Pancreas (tissue), 10 donors: ENCODE data around the gene FBXO10. TPM values are rescaled to one million over a fixed set of nuclear protein-coding genes. Genes with fewer than 3 reads are reported as not detected.

Experiments
- ATAC-seq, 4 donors: fragments of 200-7000 bp; cut with Tn5 transposase; one replicate each; pipeline versions ENCODE4 v1.8.0 to v1.9.1; 2020; ENCODE audit warnings: mild to moderate bottlenecking in 4 of 4, moderate library complexity in 4 of 4
- DNase-seq, 6 donors: peaks; one replicate each; pipeline ENCODE4 v3.0.0-alpha.2; 2020
- FAIRE-seq: peaks from 2 replicates; lab custom pipeline; 2012; peaks lifted over from hg19 to GRCh38; lab: Jason Lieb, UNC
- H3K27ac ChIP-seq, 4 donors: fragments of 200-600 bp; sonication (generic); 1 replicate in 3 of 4; 2 replicates in 1 of 4; pipeline versions ENCODE4 v1.5.0 to v1.8.0; 2020
- H3K27me3 ChIP-seq, 4 donors: fragments of 200-600 bp; one replicate each; pipeline ENCODE4 v1.8.0; 2021
- H3K36me3 ChIP-seq, 3 donors: fragments of 200-600 bp; sonication (generic) in 1 of 3; one replicate each; pipeline versions ENCODE4 v1.5.0 to v1.8.0; 2020 to 2021
- H3K4me1 ChIP-seq, 3 donors: fragments of 200-600 bp; one replicate each; pipeline ENCODE4 v1.8.0; 2021
- H3K4me3 ChIP-seq, 4 donors: fragments of 200-600 bp; sonication (generic) in 2 of 4; one replicate each; pipeline versions ENCODE4 v1.5.0 to v1.8.0; 2020 to 2021
- H3K9me3 ChIP-seq, 4 donors: fragments of 200-600 bp; one replicate each; pipeline ENCODE4 v1.8.0; 2021
- WGBS, 2 donors: extraction: QIAGEN DNeasy Blood & Tissue Kit; methylation state at CpG; one replicate each; pipeline ENCODE4 v1.1.7; 2013; 5-methylcytosine and 5-hydroxymethylcytosine counted together
- intact Hi-C, 3 donors: fragments of 100-400 bp; cut with DNase I; formaldehyde crosslinking; loops; one replicate each; pipeline versions ENCODE4 v1.11.1 to v1.14.2; 2022
- polyA plus RNA-seq, 2 donors: library from polyadenylated mRNA; stranded (reverse); fragments of 200-250 nt; gene quantifications; one replicate each; pipeline ENCODE4 v1.2.3, GENCODE V29; 2013
- total RNA-seq, 6 donors: library from RNA; stranded (reverse); fragmentation: NEBNext Ultra II Directional in 4 of 6; extraction: Animal tissue kit (Norgen Biotek cat#: 25700) in 4 of 6; gene quantifications; one replicate each; pipeline versions ENCODE4 v1.2.1 to v1.2.4, GENCODE V29; 2021 to 2023
- TF ChIP-seq, protein P1 (sequence below), 4 donors: fragments of 200-600 bp; sonication (generic) in 3 of 4; IDR thresholded peaks; one replicate each; pipeline versions ENCODE4 v1.5.0 to v1.8.0; 2021; ENCODE audit warnings: antibody characterized with exemption in 4 of 4
- donor health status: healthy with polysubstance abuse.
- donor health status: DM: no; HTN: no; CAD: no; lungs with moderate emphysema.
- donor health status: DM: no; HTN: no; CAD: no.
- donor health status: control.
- donor health status: control.
- donor health status: Bipolar disorder and iron deficiency.
- donor health status: DM: yes; HTN: yes; CAD: no.
- donor health status: DM: no; HTN: no; CAD: no.
- donor health status: DM: no; HTN: no; CAD: no.
- donor health status: DM: yes; HTN: yes; CAD: no.

The FBXO10 gene
- total and polyA plus RNA-seq, 8 donors, result 3.9 to 7.9 (median 6.1) TPM

DNA sequence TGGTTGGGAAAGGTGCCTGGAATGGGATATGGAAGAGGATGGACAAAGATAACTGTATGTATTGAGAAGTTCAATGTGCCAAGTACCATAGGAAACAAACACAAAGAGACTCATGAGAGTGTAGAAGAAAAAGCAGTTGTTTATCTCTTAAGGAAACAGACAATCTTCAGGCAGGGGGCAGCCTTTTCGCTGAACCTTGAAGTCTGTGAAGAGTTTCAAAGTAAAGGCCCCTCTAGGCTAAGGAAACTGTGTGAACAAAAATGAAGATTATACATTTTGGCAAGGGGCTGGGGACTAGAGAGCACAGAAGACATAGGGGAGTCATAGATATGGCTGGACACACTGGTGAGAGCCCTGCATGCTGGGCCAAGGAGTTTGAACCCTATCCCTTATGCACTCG is 47.1 kb upstream of the FBXO10 start:
- WGBS, 2 donors, result 76 to 82% methylated on average over 2 of the region's 2 CpGs
- ATAC-seq, result no peak
- H3K36me3 ChIP-seq, result no peaks in the 10 kb centered on the region
- no peaks in the 10 kb centered on the region for H3K27me3 ChIP-seq
- no peak for DNase-seq
- H3K9me3 ChIP-seq, result no peaks in the 10 kb centered on the region
- H3K4me1 ChIP-seq, result no peaks in the 10 kb centered on the region
- H3K27ac ChIP-seq, result no peak overlapping the region
- no peak overlapping the region for H3K4me3 ChIP-seq
- TF ChIP-seq, protein P1, sequence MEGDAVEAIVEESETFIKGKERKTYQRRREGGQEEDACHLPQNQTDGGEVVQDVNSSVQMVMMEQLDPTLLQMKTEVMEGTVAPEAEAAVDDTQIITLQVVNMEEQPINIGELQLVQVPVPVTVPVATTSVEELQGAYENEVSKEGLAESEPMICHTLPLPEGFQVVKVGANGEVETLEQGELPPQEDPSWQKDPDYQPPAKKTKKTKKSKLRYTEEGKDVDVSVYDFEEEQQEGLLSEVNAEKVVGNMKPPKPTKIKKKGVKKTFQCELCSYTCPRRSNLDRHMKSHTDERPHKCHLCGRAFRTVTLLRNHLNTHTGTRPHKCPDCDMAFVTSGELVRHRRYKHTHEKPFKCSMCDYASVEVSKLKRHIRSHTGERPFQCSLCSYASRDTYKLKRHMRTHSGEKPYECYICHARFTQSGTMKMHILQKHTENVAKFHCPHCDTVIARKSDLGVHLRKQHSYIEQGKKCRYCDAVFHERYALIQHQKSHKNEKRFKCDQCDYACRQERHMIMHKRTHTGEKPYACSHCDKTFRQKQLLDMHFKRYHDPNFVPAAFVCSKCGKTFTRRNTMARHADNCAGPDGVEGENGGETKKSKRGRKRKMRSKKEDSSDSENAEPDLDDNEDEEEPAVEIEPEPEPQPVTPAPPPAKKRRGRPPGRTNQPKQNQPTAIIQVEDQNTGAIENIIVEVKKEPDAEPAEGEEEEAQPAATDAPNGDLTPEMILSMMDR (IDR thresholded peaks at IDR 0.05), result no peak
- intact Hi-C loops, result no loop called here
- FAIRE-seq, result no peak

DNA sequence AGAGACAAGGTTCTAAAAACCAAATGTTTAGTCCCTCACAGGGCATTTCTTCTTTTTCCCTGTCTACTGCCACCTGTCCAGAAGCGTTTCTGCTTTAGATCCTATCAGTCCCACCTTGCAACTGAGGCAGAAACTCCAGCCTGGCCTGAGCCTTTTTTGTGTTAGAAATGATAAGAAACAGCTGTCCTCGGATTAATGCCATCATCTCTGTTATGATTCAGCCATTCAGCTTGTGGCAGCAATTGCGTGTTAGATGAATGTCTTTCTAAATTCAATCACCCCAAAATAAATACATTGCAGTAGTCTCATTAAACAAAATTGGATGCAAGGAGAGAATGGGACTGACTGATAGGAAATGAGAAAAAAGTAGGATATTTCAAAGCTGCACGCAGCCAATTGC is 46.3 kb upstream of the FBXO10 start:
- FAIRE-seq, result no peak
- Histone ChIP-seq H3K36me3 (no peaks in the 10 kb centered on the region), H3K27ac (no peak overlapping the region), H3K27me3 (no peaks in the 10 kb centered on the region), H3K4me3 (no peak overlapping the region), H3K9me3 (no peaks in the 10 kb centered on the region), H3K4me1 (no peaks in the 10 kb centered on the region)
- intact Hi-C loops, result no loop called here
- no peak for DNase-seq
- TF ChIP-seq, protein P1 (IDR thresholded peaks at IDR 0.05), result no peak
- 82 to 84% methylated on average over 4 of the region's 4 CpGs for WGBS, 2 donors
- ATAC-seq, result no peak

DNA sequence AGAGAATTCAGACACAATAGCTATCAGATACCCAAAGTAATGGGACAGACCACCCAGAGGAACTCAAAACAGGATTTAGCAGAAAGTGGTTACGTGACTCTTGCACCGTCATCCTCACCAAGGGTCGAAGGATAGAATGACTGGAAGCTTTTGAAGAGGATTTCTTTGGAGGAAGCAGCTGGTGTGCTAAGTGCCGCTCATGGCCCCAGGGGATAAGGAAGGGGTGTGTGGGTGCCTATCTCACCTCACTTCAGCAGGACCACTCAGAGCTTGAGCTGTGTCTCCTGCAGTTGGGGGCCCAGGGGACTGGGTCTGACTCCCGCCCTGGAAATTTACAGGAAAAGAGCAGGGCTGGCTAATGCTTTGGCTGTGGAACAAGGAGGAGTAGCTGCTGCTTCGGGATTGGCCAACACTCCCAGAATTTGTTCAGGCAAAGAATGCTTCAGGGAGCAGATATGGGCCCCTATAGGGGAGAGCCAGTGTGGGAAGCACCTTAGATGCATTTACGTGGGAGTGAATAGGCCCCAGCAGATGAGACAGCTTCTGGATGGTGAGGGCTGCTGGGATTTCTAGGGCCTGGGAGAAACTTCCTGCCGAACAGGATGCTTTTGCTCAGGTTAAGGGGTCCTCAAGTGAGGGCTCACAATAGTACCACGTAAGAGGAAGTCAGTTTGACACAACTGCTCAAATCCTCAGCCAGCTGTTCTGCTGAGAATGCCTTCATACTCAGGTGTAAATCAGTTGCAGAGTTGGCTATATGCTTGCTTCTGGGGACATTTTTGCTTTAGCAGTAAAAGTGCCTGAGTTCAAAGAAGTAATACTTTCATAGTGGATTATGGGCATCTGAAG is 45.3 kb upstream of the FBXO10 start:
- Histone ChIP-seq H3K9me3 (no peaks in the 10 kb centered on the region), H3K27me3 (no peaks in the 10 kb centered on the region), H3K36me3 (no peaks in the 10 kb centered on the region), H3K4me1 (no peaks in the 10 kb centered on the region), H3K27ac (no peak overlapping the region), H3K4me3 (no peak overlapping the region)
- TF ChIP-seq, protein P1 (IDR thresholded peaks at IDR 0.05), result no peak
- ATAC-seq (no peak), DNase-seq (no peak), FAIRE-seq (no peak)
- intact Hi-C loops, result no loop called here
- WGBS, 2 donors, result 66 to 74% methylated on average over 9 of the region's 9 CpGs

DNA sequence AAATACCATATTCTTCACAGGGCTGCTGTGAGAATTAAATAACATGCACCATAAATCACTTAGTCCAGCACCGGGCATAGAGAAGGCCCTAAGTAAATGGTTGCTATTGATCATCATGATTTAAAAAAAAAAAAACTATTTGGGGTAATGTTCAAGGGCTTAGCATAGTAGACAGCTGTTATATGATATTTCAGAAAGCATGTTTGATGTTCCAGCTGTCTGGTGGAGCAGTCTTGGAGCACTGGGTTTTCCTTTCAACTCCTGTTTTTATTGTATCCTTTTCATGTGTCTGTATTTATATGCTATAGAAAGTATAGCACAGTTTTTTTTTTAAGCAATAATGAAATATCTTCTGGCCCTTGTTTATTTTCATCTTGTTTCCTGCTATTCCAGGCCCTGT is 44.2 kb upstream of the FBXO10 start:
- no peak for FAIRE-seq

More for the DNA sequence above, 44.2 kb upstream of the FBXO10 start:
- Histone ChIP-seq H3K36me3 (no peaks in the 10 kb centered on the region), H3K4me3 (no peak overlapping the region), H3K27ac (no peak overlapping the region), H3K27me3 (no peaks in the 10 kb centered on the region), H3K9me3 (no peaks in the 10 kb centered on the region), H3K4me1 (no peaks in the 10 kb centered on the region)
- WGBS, 2 donors, result 78 to 94% methylated on average over 1 of the region's 1 CpG
- intact Hi-C loops, result no loop called here
- DNase-seq, result no peak
- ATAC-seq, result no peak
- TF ChIP-seq, protein P1 (IDR thresholded peaks at IDR 0.05), result no peak
